HCEC 1CT (cell line): ENCODE measurements around the gene RAB36.

Experiments used
- DNase-seq: peaks from one replicate; pipeline ENCODE4 v3.0.0-alpha.2; 2017

RAB36 gene

DNA sequence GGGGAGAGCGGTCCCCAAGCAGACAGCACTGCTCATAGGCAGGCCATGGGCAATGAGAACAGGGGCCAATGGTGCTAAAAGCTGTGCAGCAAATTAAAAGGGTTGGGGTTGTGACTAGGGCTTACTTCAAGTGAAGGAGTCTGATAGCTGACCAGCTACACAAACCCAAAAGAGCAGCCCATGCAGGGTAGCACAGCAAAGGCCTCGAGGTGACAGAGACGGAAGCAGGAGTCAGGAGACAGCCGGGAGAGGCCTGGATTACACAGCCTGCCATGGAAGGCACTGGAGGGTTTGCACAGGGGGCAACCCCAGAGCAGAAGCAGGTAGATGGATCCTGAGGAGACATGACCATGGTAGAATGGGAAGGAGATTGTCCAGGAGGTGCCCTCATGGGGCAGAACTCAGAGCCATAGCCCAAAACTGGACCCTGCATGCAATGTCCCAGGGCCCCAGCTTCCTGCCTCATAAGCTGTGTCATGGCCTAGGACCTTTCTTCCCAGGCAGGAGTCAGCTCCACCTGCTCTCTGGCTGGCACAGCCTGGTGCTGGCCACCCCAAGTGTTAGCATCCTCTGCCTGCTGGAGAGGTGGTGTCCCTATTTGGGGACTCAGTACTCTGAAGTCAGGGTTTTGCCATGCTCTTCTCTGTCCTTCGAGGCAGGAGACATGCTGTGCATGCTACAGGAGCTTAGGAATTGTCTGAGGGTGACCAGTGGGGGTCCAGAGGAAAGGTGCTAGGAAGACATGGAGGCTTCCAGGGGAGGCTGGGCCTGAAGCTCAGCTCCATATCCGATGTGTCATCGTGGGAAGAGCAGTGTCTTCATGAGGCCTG, 36.8 kb upstream of the RAB36 start:
- no peak for DNase-seq

DNA sequence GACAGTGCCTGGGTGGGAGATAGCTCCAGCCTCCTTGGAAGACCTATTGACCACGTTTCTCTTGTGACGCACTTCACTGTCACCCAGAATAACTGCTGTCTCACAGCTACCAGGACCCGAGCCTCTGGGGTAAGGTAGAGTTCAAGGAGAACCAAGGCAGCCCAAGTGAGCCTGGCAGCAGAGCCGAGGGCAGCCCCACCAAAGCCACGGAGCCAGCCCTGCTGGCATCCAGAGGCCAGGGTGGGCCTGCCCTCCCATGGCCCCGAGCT, 36.3 kb upstream of the RAB36 start:
- DNase-seq, result no peak

DNA sequence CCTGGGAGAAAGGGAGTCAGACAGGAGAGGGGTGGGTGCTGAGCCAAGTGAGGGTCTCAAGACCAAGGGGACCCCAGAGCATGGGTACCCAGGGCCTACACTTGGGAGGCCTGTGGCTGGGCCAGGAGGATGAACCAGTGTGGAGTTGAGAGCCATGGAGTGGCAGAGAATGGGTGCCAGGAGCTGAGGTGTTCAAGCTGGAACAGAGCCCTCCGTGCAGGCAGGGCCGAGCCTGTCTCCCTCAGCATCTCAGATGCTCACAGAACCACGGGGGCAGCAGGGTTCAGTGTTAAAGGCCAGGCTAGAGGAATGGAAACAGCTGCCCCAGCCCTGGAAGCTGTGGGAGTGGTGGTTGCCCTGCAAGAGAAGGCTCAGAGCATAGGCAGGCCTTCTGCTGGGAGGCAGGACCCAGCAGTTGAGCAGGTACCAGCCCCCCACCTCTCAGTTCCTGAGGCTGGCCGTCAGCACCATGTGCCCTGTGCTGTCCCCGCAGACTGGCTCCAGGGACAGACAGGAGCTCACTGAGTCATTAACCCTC, 35.8 kb upstream of the RAB36 start:
- DNase-seq, result no peak

DNA sequence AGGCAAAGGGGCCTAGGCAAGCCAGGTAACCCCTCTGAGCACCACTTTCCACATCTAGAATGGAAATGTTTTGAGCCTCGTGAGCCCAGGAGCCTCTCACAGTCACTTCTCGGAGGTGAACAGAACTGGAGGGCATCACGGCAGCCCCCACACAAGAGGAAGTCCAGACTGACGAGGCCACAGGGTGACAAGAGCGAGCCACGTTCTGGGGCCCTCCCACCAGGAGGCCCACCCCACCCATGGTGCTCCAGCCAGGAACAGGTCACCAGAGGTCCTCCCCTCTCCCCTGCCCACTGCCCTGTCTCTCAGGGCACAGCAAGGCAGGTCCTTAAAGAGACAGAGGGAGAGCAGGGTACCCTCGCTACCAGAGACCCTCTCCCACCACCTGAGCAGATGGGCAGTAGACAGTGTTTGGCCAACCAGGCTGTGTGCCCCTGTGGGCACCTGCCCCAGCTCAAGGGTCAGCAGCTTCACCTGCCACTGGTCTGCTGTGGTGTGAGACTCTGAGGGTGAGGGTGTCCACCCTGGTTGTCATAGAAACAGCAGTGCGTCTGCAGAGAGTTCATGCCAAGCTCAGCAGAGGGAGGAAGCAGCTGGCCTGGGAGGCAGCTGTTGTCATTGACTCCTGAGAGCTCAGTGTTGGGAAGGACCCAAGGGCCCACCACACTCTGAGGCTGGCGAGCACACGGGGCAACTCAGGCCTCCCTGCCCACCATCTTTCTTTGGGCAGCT, 34.9 kb upstream of the RAB36 start:
- no peak for DNase-seq

DNA sequence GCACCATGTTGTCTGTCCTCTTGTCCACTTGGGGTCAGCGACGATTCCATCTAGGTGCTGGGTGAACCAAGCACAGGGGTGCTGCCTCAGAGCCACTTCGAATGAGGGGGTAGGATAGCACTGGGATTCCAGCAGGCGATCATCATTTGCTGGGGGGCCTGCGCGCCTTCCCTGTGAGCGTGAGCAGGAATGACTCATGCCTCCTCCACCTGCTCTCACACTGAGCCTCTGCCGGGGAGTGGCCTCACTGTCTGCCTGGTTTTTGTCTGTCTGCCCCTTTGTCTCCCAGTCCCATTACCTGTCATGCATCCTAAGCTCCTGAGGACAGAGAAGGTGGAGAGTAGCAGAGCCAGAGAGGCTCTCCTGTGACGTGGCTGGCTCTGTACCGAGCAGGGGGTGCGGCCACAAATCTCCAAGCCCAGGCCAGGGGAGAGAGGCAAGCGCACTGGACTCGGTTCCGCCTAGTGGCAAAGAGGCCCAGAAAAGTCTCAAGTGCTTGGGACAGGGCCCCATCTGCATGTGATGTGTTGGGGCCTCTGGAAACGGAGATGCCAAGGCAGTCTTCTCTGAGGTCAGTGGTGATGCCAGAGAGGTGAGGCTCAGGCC, 34.3 kb upstream of the RAB36 start:
- no peak for DNase-seq

DNA sequence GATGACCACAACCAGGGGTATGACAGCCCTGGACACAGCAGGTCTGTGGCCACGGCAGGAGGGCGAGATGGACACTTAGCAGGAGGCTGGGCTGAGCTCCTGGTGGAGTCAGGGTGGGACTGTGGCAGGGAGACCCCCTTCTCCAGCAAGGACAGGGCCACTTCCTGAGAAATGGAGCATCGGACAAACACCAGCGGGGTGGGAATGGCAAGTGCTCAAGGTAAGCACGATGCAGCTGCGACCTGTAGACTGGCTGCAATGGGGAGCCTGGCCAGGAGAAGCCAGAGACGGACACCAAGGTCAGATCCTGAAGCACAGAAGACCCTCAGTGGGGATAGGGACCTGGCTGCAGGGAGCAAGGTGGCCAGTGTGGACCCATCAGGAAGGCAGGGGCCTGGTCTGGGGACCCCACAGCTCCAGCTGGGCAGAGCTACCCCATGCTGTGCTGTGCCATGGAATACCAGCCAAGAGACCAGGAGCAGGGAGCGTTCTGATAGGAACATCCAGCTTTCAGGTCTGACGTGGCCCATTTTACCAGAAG, 32.7 kb upstream of the RAB36 start:
- DNase-seq, result no peak

DNA sequence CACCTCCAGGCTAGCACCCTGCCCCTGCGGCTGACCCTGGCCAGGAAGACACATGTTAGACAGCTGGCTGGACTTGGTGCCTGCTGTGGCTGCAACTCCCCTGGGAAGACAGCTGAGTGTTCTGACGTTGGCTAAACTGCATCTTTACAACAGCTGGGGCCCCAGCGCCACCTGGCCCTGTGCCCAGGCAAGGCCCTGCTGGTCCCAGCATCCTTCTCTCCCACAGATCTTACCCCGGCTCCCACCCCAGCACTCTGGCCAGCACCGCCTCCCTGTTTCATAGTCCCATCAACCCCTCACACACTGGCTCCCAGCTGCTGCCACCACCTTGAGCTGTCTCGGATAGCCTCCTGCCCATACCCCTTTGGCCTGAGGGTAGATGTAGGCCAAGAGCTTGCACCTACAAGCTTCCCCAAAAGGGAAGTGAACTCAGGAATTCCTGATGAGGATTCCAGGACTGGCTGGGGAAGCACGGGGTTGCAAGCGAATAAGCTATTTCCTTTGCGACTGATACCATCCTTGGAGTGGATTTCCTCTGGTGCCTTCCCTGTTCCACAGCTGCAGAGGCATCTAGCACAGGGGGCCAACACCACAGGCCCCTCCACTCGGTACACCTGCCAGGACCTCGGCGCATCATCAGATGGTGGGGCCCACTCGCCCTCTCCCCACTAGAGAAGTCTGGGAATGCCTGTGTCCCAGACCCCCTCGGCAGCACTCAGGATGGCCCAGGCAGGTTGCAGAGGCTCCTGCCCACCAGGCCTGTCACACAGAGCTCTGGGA, 32.0 kb upstream of the RAB36 start:
- DNase-seq, result no peak

DNA sequence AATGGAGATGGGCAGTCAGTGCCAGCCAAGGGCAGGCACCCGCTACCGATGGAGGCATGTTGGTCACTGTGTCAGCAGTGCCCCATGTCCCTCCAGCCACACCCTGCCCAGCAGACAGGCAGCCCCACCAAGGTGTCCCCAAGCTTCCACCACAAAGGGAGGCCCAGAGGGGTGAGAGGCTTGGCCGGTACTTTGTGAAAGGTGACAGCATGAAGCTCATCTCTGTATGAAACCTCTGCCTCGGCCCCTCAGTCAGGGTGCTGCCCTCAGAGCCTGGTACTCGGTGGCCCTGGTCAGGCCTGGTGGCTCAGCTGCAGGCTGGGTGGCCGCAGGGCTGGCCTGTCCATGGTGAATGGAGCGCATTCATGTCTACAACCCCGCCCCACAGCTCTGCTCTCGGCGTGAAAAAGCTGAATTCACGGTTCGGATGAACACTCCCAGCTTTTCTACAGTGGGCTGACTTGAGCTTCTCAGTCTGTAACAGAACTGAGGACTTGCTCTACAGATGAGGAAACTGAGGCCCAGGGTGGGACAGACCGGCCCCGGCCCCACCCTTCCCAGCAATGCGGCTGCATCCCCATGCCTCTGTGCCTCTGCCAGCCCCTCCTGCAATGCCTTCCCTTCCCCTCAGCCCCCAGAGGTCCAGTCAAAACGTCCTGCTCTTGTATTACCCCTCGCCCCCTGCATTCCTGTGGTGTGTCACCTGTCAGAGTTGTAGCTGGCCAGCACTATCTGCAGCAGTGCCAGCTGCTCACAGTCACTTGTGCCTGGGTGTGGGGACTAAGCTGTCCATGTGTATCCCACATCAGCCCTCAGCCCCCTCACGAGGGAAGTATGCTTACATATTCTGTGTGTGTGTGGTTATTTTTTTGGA, 31.2 kb upstream of the RAB36 start:
- DNase-seq, result no peak

DNA sequence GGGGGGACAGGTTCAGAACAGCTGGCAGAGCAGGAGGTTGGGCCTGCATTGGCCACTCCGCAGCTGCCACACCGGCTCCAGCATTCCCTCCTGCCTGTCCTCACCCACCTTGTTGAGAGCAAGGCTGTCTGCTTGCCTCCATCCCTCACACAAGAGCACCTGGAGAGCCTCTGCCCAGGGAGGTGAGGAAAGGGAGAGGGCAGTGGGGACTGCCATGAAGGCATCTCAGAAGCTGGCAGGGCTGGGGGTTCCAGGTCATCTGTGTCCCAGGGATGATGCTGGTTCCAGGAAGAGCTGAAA, 30.6 kb upstream of the RAB36 start:
- no peak for DNase-seq

DNA sequence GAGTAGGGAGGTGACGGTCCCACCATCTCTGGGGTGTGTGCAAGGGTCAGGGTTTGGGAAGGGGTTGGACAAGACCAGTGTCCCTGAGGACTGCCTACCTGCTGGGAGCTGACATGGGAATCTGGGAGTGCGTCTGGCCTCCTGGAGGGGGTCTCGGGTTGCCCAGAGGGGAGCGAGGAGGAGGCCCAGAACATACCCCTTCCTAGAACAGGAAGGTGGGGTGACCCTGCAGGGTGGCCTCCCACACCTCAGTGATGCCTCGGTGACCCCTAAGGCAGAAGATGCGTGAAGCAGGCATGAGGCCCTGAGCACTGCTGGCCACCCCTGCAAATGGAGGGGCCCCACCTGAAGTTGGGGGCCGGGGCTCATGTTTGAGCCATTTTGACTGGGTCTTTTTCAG, 29.9 kb upstream of the RAB36 start:
- DNase-seq, result no peak

DNA sequence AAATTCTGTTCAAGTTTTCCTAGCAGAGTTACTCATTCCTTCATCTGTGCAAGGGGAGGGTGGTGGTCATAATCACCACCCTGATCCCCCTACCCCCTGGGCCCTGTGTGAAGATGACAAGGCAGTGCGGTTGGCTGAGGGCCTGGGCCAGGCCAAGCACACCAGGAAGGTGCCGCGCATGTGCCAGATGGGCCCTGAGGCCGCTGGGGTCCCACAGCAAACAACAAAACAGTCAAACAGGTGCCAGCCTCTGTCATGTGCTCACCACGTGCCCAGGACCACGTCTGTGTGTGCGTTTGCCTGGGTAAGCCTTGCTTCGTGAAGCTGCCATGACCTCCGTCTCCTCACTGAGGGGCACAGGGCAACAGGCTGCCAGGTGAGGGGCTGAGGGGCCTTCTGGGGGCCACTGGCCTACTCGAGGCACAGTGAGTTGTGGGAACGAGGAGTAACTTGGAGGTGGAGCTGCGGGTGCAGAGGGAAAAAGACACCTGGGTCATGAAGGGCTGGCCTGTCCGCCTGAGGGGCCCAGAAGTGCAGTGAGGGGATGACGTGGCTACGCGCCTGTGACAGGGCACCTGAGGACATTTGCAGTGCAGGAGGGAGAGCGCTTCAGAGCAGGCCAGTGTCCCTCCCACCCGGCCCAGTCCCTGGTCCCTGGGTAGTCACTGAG, 29.3 kb upstream of the RAB36 start:
- no peak for DNase-seq

DNA sequence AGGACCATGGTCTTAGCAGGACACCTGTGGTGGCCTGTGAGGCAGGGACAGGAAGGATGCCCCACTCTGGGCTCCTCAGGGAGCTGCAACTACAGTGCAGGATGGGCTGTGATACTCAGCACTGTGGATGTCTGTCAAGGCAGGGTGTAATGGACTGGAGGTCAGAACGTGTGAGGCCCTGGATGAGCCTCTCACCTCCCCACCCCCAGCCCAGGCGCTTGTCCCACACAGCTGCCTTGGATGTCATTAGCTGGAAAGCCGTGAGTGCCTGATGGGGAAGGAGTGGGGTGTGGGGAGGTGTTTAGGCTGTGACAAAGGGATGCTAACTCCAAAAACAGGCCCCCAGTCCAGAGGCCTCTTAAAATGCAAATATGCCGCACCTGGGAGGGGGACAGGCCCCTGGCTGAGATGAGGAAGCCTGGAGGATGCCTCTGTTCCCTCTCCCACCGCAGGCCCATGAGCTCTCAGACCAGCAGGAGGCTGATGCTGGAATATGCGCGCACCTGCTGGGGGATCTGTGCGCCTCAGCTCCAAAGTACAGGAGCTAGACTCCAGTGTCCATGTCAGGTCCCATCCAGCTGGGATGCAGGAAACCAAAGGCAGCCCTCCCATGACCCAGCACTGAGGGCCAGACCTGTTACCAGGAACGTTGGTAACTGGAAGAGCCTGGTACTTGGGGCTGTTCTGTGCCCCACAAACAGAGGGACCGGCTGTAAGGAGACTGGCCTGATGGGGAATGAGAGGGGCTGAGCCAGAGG, 28.6 kb upstream of the RAB36 start:
- DNase-seq, result no peak

DNA sequence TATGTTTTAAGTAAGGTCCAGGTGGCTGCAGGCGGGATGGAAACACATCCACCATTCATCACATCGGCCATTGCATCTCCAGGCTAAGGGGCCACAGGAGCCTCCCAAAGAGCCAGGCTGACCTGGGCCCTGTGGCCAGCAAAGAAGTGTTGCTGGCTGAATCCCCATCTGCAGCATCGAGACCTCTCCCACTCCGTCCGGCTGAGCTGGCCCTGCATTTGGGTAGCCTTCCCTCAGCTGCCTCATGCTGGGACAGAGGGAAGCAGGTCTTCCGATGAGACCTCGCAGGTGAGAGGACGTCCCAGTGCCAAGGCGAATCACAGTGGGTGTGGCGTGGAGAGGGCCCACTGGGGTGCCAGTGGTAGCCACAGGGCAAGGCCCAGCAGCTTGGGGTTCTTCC, 28.0 kb upstream of the RAB36 start:
- no peak for DNase-seq

DNA sequence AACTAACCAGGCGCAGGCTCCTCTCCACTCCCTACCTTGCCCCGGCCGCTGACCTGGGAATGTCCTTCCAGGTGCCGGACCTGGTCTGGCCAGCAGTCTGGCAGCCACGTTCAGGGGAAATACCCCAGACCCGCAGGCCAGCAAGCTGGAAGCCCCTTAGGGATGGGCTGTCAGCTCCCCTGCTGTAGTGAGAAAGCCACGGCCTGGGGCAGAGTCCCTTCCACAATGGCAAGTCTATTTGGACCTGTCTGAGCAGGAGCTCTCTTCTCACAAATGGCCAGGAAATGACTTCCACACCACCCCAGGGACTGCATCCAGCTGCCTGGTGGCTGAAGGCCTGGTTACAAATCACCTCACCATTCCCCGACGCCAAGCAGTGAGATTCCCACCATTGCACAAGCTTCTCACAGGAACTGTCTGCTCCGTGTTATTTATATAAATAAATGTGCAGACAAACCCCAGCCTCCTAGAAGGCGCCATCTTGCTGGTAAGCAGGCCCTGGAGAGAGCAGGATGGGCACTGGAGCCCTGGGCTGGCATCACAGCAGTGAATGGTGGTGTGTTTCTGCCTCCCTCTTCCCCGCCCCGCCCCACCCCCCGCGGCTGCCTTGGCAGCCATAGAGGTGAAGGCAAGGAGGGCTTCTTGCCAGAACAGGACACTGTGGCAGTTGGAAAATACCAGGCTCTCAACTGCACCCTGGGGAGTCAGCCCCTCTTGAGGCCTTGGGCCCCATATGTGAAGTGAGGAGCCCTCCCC, 27.2 kb upstream of the RAB36 start:
- DNase-seq, result no peak

DNA sequence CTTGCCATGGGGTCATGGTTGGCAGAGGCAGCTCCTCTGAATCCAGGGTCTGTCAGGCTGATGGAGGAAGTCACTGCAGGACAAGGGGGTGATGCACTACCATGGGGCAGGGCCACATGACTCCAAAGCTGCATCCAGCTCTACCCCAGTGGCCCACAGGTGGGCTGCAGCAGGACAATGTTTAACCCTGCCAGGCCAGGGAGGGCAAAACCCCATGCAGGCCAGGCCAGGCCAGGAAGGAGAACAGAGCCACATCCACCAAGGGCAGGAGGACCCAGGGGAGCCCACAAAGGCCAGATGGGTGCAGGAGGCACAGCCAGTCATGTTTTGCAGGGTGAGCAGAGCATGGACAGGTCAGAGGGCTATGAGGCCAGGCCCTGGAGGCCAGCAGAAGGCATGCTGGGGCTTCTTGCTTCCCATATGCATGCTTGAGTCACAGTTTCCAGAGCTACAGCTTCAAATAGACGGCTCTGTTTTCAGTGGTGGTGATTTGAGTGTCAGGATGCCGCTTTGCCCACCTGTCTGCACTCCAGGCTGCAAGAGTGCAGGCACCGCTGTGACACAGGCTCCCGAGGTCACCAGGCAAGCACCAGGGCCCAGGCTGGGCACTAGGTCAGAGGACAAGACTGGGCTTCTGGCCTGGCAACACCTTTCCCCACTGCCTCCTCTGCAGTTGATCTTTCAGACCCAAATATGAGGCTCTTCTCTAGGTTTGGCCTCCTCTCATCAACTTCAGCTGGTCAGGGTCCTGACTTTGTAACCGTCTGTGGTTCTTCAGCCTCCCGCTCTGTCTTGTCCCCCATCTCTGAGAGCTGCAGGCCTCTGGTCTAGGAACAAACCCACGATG, 26.4 kb upstream of the RAB36 start:
- DNase-seq, result no peak

DNA sequence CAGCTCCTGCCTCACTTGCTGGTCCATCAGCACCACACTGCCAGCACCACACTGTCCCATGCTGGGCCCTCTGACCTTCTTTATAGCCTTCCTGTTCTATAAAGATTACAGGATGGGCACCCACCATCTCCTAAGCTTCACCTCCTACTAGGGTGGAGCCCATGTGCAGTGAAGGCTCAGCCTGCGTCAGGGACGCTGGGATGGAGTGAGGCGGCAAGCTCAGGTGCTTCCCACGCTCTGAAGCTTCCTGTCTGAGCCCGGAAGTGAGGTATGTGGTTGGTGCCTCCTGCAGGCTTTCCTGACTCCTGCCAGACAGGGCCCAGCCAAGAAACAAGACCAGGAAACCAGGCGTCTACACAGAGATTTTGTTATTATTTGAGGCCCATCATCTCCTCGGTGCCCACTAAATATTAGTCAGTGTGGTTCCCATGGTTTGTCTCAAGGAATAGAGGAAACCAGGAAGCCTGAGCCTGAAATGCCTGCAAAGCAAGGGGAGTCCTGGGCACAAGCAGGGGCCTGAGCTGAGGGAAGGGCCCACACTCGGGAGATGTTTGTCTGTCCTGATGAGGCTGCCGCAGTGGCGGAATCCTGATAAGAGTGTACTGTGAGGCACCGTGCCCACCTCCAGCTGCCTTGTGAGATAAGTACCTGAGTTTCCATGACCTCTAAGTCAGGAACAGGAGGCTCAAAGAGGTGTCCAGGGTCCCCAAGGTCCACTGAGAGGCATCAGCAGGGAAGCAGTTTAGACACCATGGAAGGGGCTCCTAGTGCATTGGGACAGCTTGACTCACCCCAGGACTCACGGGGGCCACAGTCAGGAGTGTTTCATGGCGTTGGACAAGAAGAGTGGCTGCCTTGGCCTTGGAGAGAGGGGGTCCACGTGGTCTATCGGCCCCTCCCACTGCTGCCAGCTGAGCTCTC, 25.5 kb upstream of the RAB36 start:
- DNase-seq, result no peak

DNA sequence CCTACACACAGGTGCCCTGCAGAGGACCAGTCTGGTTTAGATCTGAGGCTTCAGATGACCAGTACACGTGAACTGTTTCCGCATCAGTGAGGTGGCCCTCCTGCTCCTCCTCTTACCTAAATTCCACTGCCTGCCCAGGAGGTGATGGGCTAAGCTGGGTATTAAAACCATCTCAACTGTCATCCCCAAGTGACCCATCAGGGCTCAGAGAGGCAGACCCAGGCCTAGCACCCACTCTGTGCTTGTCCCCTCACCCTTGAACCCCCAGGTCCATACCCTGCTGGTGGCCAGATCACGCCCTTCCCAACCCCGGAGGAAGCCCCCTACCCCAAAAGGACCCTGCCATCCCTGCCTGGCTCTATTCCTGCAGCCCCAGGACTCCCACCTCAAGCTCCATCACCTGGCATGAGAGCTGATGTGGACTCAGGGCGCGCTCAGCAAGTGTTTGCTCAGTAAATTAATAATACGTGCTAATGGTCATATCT, 24.8 kb upstream of the RAB36 start:
- no peak for DNase-seq

DNA sequence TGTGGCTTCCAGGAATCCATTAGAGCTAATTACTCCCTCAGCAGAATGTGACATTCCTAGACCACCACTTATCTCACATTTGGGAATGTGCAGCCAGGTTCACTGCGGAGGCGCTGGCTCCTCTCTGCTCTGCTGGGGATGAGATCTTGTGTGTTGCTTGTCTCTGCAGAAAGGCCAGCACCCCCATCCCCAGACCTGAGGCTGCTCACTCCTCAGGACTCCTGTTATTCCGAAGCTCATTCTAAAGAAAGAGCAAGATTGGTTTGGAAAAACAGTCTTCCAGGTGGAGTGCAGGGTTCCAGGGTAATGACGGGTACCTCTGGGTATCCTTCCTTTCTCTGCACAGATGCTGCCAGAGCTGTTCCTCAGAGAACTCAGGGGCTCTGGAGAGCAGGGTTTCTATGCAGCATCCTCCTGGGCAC, 24.3 kb upstream of the RAB36 start:
- DNase-seq, result no peak
